ENCODE data around the gene COL9A3.

- no peak for TF ChIP-seq CTCF (IDR thresholded peaks at IDR 0.05; ENCODE audit: insufficient read depth, low read length, poor library complexity, severe bottlenecking)
- TF ChIP-seq EZH2phosphoT487 (conservative IDR thresholded peaks at IDR 0.05; ENCODE audit: low read length): no peak
These were observed 20.2 kb downstream of the COL9A3 start for GRCh38 chr20:62836967-62837490.

Measured in SU-DHL-6 (cell line).